Suppressor macrophage (primary cell): ENCODE measurements around the gene NDUFS6.
A peak's percentile ranks its signal among the peaks of the same experiment; 100 is the strongest.
"Not testable (repeated sequence)": the region's sequence is repeated elsewhere in the genome, so short reads cannot be mapped to it uniquely, and the experiment has no call there.

Experiments
- DNase-seq, 4 experiments: peaks; one replicate each; pipeline ENCODE4 v3.0.0-alpha.2; 2020 to 2022

NDUFS6 gene

GRCh38 chr5:1784197-1785050, 16.8 kb upstream of the NDUFS6 start:
- DNase-seq, result no peak

DNA sequence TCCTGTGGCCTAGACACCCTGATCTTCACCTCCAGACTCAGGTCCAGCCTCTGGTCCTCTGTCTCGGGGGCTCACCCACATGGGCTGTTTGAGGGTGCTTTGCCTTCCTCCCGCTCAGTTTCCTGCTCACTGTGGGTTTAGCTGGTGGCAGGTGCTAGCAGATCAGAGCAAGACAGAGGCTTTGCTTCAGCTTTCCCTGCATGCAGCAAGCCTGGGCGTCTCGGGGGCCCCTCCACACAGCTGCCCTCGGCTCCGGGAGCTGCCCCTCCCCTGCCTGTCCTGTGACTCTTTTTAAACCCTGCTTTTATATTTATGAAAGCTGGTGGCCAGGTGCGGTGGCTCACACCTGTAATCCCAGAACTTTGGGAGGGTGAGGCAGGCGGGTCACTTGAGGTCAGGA, 16.1 kb upstream of the NDUFS6 start:
- no peak for DNase-seq

GRCh38 chr5:1785984-1786383, 15.2 kb upstream of the NDUFS6 start:
- no peak for DNase-seq

DNA sequence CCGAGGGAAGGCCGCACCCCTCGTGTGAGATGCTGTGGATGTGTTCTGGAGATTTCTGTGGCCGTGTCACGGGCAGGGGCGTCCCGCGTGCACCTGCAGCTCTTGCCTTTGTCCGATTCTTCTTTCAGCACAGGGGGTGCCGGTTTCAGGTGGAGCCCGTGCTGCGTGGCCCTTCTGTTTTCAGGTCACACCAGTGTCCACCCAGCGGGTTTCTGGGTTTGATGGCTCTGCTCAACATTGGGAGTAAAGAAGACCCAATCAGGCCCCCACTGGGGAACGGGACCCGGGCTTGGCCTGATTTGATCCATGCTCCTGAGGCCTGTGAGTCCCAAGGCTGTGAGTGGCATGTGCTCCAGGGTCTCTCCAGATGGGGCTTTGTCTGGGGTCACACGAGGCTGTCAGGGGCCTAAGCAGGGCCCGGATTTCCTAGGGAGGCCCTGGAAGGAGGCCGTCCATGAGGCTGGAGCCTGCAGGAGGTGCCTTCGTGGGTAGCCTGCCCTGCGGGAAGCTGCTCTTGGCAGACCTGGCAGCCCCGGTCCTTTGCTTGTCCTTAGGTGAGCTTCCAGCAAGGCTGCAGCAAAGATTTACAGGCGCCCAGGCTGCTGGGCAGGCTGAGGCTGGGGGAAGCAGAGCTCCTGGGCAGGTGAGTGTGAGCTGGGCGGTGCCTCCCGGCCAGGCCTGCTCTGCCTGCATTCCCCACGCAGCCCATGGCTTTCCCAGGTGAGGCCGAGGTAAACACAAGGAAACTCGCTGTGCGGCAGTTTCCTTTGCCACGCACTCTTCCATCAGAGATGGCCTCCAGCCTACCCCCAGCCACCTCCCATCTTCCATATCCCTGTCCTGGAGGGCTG, 14.4 kb upstream of the NDUFS6 start:
- no peak for DNase-seq

GRCh38 chr5:1787472-1788047, 13.6 kb upstream of the NDUFS6 start:
- no peak for DNase-seq

GRCh38 chr5:1788200-1788599, 13.0 kb upstream of the NDUFS6 start:
- DNase-seq, result no peak

- no peak for DNase-seq
Observed at GRCh38 chr5:1788828-1789227, 12.4 kb upstream of the NDUFS6 start.

DNA sequence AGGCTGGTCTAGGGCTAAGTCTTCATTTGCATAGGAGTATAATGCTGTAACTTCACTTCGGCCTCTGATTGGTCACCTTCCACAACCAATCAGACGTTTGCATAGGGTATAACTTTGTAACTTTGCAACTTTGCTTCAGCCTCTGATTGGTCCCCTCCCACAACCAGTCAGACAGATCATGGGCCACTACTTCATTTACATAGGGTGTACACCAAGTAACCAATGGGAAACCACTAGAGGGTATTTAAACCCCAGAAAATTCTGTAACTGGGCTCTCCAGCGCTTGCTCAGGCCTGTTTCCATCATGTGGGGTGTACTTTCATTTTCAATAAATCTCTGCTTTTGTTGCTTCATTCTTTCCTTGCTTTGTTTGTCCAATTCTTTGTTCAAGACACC, 11.8 kb upstream of the NDUFS6 start:
- DNase-seq, result not testable (repeated sequence)

DNA sequence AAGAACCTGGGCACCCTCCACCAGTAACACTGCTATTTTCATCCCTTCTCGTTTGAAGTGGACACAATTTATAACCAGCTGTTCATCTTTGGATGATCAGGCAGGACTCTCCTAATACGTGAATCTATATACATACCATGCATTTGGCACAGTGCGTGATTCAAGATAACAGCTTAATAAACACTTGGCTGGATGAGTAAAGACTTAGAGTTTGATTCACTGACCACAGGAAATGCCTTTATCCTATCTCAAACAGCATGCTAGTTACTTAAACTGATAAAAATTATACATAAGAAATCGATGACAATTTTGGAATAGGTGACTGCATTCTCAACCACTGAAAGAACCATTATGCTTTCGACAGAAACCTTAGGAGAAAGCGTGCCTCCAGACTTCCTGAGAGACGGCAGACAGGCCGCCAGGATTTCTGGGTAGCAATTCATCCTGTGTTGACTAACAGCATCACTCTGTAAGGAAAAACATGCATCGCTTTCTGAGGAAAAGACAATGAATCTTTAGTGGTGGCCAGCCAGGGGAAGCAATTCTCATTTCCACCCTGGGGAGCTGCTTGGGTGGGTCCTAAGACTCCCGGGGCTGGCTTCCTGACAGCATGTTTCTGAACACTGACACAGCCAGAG, 11.3 kb upstream of the NDUFS6 start:
- DNase-seq, result no peak

DNA sequence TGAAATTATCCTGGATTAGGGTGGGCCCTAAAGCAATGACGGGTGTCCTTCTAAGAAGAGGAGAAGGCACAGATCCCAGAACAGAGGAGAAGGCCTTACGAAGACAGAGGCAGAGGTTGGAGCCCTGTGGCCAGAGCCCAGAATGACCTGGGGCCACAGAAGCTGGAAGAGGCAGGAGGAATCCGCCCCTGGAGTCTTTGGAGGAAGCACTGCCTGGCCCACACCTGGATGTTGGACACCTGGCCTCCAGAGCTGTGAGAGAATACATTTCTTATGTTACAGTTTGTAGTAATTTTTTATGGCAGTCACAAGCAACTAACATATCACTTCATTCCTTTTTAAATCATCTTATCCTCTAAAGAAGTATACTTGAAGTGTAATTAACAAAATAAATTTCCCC, 10.0 kb upstream of the NDUFS6 start:
- DNase-seq, result no peak

DNA sequence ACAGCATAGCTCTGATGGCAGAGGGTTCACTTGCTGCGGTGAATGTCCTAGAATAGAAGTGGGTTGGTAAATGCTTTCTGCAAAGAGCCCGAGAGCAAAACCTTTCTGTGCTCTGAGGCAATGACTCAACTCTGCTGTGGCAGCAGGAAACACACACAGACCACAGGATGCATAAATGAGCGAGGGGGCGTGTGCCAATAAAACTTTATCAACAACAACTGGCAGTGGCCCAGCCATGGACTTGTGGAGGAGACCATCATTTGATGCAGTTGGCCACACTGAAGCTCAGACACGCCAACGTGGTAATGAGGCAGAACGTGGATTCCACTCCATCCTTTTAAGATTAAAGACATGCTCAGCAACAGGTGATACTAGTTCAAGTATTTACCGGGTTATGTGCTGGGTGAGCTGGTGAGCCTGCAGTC, 8.4 kb upstream of the NDUFS6 start:
- peak; percentile 53 to 72 (median 54) for DNase-seq

DNA sequence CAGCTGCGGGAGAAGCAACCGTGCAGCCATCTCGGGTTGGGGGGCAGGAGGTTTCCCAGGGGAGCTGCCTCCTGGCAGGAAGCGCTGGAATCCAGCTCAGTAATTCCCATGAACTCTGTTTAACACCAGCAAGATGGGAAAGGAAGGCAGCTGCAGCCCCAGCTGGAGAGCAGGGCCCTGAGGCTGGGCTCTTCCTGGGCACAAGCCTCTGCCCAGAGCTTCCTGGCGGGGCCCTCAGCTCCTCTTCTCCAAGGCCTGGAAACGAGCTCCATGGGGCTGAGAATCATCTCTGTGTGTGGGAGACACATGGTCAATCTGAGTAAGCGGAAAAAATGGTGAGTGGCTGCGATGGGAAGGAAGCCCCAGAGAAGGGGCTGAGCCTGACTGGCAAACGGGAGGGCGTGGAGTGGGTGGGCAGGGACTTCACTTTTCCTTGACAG, 7.9 kb upstream of the NDUFS6 start:
- DNase-seq, result peak; percentile 51 to 76 (median 63)

- peak; percentile 15 to 47 (median 20) for DNase-seq
Observed at GRCh38 chr5:1793966-1794900, 7.0 kb upstream of the NDUFS6 start.

GRCh38 chr5:1794901-1795290, 6.3 kb upstream of the NDUFS6 start:
- no peak for DNase-seq

DNA sequence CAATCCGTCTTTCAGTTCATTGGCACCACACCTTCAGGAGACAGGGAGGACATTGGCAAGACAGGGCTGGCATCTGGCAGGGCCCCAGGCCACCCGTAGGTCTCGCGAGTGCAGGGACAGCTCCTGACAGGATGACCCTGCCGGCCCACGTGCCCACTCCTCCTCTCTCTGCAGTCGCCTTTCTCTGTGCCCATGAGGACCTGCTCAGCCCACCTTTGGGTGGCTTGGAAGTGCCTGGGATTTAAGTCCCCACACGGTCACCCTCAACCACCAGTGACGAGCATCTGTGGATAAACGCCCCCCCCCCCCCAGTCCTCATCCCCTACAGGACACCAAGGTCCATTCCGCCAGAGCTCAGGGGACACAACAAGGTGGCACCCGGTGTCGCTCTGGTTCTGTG, 5.7 kb upstream of the NDUFS6 start:
- no peak for DNase-seq

DNA sequence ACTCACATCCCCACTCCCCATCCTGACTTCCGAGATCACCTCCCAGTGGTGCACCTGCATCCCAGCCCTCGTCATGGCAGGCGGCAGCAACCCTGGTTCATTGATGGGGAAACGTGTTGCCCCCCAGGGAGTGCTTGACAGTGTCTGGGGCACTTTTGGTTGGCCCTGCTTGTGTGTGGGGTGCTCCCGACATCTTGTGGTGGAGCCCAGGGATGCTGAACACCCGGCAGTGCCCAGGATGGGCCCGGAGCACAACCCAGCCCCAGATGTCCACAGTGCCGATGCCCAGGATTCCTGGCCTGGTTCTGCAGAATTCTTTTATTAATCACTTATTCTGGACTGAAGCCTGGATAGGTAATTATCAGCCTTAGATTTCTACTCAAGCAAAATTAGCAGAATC, 5.3 kb upstream of the NDUFS6 start:
- no peak for DNase-seq

- DNase-seq, result no peak
Observed at GRCh38 chr5:1796371-1797102, 4.7 kb upstream of the NDUFS6 start.

DNA sequence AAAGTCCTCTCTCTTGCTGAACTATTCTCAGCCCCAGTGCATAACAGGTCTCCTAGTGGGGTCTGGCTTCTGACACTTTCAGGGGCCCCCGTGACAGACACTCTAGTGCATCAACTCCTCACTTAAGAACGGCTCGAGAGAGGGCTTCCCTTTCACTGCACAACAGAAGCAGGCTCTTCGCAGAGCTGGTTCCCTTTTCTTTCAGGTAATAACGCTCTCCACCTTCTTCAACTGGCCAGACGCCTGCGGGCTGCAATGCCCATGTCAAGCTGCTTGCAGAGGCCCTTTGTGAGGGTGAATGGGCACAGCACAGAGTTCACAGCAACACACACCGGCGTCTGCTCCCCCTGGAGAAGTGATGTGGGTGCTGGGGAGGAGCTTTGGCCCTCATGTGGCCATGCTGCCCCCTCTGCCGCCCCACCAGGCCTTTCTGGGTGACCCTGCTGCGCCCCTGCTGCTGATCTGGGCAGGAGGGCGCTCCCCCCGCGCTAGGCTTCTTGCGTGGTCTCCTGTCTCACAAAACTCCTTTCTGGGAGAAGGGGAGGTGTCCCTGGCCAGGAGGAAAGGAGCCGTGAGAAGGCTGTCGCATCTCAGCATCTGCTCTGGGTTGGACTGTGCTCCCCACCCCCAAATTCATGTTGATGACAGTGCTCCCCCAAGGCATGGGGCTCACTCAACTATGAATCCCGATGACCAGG, 4.0 kb upstream of the NDUFS6 start:
- no peak for DNase-seq

DNA sequence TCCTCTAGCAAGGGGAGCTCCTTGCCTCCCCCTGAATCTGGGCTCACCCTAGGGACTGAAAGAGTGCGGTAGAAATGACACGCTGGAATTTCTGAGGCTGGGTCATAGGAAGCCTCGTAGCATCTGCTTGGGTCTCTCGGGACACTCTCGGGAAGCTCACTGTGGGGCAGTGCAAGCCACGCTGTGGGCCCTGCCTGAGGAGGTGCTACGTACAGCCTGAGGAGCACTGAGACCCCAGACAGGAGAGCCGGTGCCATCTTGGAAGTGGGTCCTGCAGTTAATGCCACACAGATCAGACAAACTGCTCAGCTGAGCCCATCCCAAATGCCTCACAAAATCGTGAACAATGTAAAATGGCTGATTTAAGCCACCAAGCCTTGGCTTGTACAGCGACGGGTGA, 3.4 kb upstream of the NDUFS6 start:
- no peak for DNase-seq

DNA sequence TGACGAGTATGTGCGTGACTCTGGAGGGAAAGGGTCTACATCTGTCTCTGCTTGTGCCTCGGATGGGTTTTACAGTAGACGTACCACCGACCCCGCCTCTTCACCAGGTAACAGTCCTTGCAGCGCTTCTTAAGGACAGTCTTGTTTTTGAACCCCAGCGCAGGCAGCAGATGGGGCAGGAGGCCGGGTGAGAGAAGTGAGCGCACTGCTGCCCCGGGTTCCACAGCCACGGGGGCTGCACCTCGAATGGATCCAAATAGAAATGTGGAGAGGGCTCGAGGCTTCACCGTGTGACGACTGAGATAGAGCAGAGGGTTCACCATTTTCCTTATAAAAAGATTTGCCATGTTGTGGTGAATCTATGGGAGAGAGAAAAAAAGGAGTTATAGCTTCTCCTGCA, 2.6 kb upstream of the NDUFS6 start:
- DNase-seq, result not testable (repeated sequence)
